K562 (cell line): Measurements from ENCODE around the gene NUP214. TPM values are rescaled to one million over a fixed set of nuclear protein-coding genes. Genes with fewer than 3 reads are reported as not detected.

Experiments used
- ELK1 ChIP-seq: sonication (generic); formaldehyde crosslinking; IDR thresholded peaks from 2 replicates; pipeline ENCODE4 v1.8.1; 2022; ENCODE audit warnings: missing genetic modification reagents
- HCFC1 ChIP-seq: IDR thresholded peaks from 2 replicates; pipeline ENCODE4 v1.6.1; 2012; ENCODE audit warnings: low read depth, low read length, improper control_type of control experiment
- HDGF ChIP-seq: fragments of 450-650 bp; IDR thresholded peaks from 2 replicates; pipeline ENCODE4 v1.6.1; 2016
- MYC ChIP-seq, 2 experiments: fragments of 250-450 bp in 1 of 2; sonication (Bioruptor Pico) in 1 of 2; IDR thresholded peaks; 2 replicates each; pipeline versions ENCODE4 v1.5.1 to v1.6.1; 2012 to 2021; ENCODE audit warnings: low read depth in 2 of 2, borderline replicate concordance in 1 of 2, improper control_type of control experiment in 1 of 2, low read length in 1 of 2, mild to moderate bottlenecking in 1 of 2, moderate library complexity in 1 of 2
- NCOA4 ChIP-seq: fragments of 450-650 bp; IDR thresholded peaks from 2 replicates; pipeline ENCODE4 v1.6.1; 2018; ENCODE audit warnings: mild to moderate bottlenecking; ENCODE audit not compliant: partially characterized antibody
- SMC3 ChIP-seq: conservative IDR thresholded peaks from 2 replicates; pipeline ENCODE4 v1.6.1; 2011; ENCODE audit warnings: low read depth, low read length, improper control_type of control experiment; ENCODE audit not compliant: insufficient read depth
- ZBTB1 ChIP-seq: sonication (generic); formaldehyde crosslinking; IDR thresholded peaks from 2 replicates; pipeline ENCODE4 v1.8.1; 2023; ENCODE audit warnings: missing genetic modification reagents, low read depth, mild to moderate bottlenecking, borderline replicate concordance
- ZNF347 ChIP-seq: fragments of 450-650 bp; formaldehyde crosslinking; IDR thresholded peaks from 2 replicates; pipeline ENCODE4 v1.4.0; 2020; ENCODE audit warnings: low read depth, mild to moderate bottlenecking, moderate library complexity
- polyA plus RNA-seq, 8 experiments: library from polyadenylated mRNA; depleted of rRNA in 4 of 8; stranded (reverse) in 5 of 8; unstranded in 3 of 8; fragments of >200 nt; fragmentation: Nextera tagmentation in 2 of 8; fragmentation: Illumina TruSeq in 1 of 8; extraction: Ambion mirVana in 2 of 8; extraction: Trizol in 1 of 8; gene quantifications; 2 replicates each; pipeline versions ENCODE4 v1.2.1 to v1.2.3, GENCODE V29; 2011 to 2014; ENCODE audit warnings: inconsistent platforms in 1 of 8, missing spikeins in 1 of 8
- total RNA-seq, 7 experiments: library from RNA; depleted of rRNA in 6 of 7; stranded (reverse); fragments of >200 nt in 6 of 7; fragmentation: Illumina TruSeq in 2 of 7; extraction: Trizol in 2 of 7; gene quantifications; 2 replicates each; pipeline versions ENCODE4 v1.2.1 to v1.2.3, GENCODE V29; 2011 to 2021; ENCODE audit warnings: low replicate concordance in 1 of 7
- TF ChIP-seq, protein P1 (sequence below): fragments of 250-450 bp; sonication (Bioruptor Pico); IDR thresholded peaks from 2 replicates; pipeline ENCODE4 v1.5.0; 2022; ENCODE audit warnings: mild to moderate bottlenecking
- TF ChIP-seq, protein P2 (sequence below): fragments of 250-450 bp; sonication (Bioruptor Pico); IDR thresholded peaks from 2 replicates; pipeline ENCODE4 v1.4.0; 2020; ENCODE audit warnings: mild to moderate bottlenecking

The NUP214 gene
- total and polyA plus RNA-seq, 9 of the 15 experiments (the other 6 are each of a cell fraction or from before 2014, with no cell fraction given), result 56.9 to 332 (median 97.1) TPM

DNA sequence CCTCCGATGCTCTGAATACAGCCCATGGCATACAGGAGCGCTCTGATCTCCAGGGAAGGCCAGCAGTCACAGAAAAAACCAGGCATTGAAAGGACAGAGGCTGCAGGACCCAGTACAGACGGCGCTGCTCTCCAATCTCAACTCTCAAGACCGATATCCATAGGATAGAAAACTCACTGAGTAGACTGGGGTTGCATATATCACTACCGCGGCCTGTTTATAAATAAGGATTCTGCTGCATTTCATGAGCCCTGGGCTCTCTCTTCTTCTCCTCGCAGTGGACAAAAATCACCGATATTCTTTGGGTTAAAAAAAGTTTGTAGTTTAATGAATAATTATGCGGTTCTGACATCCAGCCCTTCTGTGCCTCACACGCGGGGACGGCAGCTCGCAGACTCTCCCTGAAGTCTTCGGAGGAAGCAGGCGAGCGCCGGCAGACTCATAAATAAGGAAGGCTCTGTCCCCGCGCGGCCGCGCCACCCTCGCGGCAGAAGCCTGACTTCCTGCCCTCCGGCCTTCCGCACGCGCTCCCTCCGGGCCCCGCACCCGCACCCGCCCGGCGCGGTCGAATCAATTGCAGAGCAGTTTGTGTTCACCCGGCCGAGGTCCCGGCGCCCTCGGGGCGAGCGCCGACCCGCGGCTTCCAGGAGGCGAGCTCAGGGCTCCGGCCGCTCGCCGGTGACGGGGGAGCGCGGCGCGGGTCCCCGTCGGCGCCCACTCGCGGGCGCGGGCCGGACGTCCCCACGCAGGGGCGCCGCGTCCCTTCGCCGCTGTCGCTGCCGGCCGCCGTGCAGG, 150.9 kb downstream of the NUP214 start, which contains the start of gene FAM78A (continued):
- TF ChIP-seq ELK1 (CRISPR knock-in tag), result no peak
- no peak for TF ChIP-seq NCOA4
- TF ChIP-seq, protein P1, sequence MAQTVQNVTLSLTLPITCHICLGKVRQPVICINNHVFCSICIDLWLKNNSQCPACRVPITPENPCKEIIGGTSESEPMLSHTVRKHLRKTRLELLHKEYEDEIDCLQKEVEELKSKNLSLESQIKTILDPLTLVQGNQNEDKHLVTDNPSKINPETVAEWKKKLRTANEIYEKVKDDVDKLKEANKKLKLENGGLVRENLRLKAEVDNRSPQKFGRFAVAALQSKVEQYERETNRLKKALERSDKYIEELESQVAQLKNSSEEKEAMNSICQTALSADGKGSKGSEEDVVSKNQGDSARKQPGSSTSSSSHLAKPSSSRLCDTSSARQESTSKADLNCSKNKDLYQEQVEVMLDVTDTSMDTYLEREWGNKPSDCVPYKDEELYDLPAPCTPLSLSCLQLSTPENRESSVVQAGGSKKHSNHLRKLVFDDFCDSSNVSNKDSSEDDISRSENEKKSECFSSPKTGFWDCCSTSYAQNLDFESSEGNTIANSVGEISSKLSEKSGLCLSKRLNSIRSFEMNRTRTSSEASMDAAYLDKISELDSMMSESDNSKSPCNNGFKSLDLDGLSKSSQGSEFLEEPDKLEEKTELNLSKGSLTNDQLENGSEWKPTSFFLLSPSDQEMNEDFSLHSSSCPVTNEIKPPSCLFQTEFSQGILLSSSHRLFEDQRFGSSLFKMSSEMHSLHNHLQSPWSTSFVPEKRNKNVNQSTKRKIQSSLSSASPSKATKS (CRISPR knock-in tag), result no peak
- no peak for TF ChIP-seq HDGF
- no peak for TF ChIP-seq ZNF347
- TF ChIP-seq HCFC1, result peak; percentile 15; the same call in 1 of the 2 replicates
- peak; percentile 82 for TF ChIP-seq MYC (IDR thresholded peaks at IDR 0.05; ENCODE audit: low read depth, low read length)
- no peak for TF ChIP-seq MYC (CRISPR knock-in tag; IDR thresholded peaks at IDR 0.05; ENCODE audit: borderline replicate concordance, low read depth)
- TF ChIP-seq, protein P2, sequence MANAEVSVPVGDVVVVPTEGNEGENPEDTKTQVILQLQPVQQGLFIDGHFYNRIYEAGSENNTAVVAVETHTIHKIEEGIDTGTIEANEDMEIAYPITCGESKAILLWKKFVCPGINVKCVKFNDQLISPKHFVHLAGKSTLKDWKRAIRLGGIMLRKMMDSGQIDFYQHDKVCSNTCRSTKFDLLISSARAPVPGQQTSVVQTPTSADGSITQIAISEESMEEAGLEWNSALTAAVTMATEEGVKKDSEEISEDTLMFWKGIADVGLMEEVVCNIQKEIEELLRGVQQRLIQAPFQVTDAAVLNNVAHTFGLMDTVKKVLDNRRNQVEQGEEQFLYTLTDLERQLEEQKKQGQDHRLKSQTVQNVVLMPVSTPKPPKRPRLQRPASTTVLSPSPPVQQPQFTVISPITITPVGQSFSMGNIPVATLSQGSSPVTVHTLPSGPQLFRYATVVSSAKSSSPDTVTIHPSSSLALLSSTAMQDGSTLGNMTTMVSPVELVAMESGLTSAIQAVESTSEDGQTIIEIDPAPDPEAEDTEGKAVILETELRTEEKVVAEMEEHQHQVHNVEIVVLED (CRISPR knock-in tag), result no peak
- no peak for TF ChIP-seq ZBTB1 (CRISPR knock-in tag)
- TF ChIP-seq SMC3, result 0 out of 2 replicates have a peak, but pooled peaks have one; percentile 17
